ENCODE data around the gene SFPQ.
"Not testable (repeated sequence)": the region's sequence is repeated elsewhere in the genome, so short reads cannot be mapped to it uniquely, and the experiment has no call there.

Gene SFPQ

GRCh38 chr1:35186239-35186638, 6.7 kb downstream of the SFPQ start:
- no peak for DNase-seq

DNA sequence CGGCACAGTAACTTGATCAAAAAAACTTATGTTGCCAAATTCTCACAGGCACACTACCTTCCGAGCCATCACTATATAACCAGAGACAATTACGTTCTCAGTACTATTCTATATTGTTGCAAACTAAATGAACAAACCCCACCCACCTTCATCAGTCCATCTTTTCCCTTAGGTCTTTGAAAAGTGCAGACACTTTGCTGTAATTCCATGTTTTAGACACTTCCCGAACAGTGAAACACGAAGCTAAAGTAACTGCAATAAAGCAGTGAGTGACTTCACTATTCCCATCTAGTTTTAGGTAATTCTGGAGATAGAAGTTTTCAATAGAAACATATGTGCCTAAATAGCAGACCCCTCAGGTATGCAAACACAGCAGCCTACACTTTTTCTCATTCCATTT, 7.7 kb downstream of the SFPQ start:
- DNase-seq = no peak

DNA sequence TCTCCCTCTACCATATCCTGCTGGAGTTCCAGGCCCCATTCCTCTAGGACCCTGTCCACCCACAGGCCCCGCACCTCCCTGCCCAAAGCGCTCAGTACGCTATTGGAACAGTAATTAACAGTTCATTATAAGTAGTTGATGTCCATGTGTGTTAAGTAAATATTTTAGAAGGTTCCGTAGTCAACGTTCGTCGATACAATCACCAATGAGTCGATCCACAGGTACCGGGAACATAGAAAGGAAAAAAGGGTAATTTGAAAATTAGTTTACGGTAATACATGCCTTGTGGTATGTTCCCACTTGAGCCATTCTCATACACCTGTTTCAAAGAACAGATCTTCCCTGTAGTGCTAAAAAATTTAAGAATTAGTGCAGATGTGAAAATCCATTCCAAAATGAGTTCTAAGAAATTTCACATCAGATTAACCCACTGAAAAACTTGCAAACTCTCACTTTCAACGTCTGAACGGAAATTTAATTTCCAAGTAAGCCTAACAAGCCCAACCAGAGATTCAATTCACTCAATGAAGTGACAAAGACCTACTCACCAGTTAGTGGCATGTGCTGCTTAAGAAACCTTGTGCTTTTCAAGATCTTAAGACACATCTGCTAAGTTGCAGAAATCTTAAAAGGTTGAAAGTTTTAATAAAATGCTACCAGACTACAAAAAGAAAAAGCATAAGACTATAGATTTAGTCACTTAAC, 8.3 kb downstream of the SFPQ start:
- no peak for DNase-seq

GRCh38 chr1:35181790-35182455, 11.0 kb downstream of the SFPQ start:
- DNase-seq = no peak

- DNase-seq = no peak
These were observed 12.1 kb downstream of the SFPQ start for GRCh38 chr1:35180776-35181374.

GRCh38 chr1:35179908-35180307, 13.0 kb downstream of the SFPQ start:
- DNase-seq = no peak

DNA sequence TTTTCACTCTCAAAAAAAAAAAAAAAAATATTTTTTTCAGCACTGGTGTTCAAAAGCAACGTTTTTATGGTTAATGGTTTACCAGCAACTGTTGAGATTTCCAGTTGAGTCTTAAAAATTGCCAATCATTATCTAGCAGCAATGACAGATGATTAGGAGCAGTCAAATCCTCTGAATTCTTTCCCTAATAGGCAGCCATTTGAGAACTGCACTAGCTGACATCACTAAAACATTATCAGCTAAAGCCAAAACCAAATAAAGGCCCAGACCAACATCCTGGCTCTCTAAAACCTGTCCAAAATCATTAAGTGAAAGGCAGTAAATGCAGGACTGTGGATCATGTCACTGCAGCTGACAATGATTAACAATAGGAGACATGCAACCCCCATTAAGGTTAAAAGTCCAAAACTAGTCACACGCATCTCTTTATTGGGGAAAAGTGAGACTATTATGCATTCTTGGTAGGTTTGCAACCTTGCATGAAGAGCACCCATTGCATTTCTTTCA, 14.0 kb downstream of the SFPQ start:
- no peak for DNase-seq

GRCh38 chr1:35178295-35178695, 14.7 kb downstream of the SFPQ start:
- no peak for DNase-seq

DNA sequence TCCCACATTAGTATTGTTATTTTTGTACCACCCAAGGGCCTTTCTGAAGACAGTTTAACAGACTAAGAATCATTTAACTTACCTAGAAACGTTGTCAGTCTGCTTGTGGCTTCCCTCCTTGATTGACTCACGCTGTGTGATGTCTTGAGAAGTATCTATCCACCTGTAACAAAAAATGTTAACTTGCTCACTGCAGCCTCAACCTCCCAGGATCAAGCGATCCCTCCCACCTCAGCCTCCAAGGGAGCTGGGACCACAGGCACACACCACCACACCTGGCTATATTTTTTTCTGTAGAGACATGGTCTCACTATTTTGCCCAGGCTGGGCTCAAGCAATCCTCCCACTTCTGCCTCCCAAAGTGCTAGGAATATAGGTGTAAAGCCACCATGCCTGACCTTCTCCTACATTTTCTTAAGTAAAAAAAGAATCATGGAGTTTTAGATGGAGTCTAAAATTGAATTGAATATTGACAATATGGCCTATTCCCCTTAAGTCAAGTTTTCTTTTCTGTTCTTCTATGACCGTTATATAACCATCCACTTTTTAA, 15.6 kb downstream of the SFPQ start:
- DNase-seq = no peak

GRCh38 chr1:35175602-35176001, 17.3 kb downstream of the SFPQ start:
- no peak for DNase-seq

DNA sequence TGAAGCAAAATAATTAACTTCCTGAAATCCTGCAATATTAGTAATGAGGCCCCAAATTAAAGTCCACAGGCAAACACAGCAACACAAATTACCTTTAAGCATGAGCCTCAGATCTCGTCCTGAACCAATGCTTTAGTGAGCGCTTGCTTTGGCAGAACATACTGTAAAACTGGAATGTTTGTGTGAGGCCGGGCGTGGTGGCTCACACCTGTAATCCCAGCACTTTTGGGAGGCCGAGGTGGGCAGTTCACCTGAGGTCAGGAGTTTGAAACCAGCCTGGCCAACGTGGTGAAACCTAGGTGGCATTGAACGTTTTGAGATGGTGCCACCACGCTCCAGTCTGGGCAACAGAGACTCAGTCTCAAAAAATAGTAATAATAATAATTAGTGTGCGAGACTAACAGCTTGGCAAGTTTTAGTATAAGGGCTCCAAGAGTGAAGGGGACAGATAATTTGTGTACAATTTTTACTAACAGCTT, 17.8 kb downstream of the SFPQ start:
- no peak for DNase-seq

DNA sequence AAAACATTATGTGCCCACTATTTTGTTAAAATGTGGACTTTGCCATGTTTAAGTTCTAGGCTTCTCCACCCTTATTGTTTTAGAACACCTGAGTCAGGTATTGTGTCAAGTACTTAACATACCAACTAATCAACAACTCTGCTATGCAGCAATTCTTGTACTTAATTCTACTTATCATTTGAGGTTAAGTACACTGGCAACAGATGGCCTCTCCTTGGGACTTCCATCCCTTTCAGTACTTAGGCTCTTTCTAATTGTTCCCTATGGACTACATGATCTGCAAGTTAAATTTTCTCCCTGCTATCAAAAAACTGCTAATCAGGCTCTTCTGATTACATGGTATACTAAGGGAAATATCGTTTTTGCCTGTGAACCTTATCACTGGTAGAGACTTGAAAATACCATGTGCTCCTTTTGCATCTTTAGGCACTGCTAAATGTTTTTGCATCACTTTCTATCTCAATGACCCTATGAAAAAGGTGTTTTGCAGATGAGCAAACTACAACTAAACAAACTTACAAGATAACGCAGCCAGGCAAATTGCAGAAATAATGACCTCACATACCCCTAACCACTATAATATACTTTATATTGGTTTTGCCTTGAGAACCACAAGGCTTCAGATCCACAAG, 18.9 kb downstream of the SFPQ start:
- DNase-seq = no peak

- DNase-seq = no peak
These were observed 19.5 kb downstream of the SFPQ start for GRCh38 chr1:35173491-35173890.

DNA sequence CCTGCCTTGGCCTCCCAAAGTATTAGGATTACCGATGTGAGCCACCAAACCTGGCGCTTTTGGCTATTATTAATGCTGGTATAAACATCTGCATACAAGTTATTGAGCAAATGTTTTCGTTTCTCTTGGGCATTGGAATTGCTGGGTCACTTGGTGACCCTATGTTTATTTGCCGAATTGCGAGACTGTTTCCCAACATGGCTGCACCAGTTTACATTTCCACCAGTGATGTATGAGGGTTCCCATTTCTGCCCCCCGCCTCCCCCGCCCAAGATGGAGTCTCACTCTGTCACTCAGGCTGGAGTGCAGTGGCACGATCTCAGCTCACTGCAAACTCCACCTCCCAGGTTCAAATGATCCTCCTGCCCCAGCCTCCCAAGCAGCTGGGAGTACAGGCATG, 20.9 kb downstream of the SFPQ start:
- DNase-seq = no peak

DNA sequence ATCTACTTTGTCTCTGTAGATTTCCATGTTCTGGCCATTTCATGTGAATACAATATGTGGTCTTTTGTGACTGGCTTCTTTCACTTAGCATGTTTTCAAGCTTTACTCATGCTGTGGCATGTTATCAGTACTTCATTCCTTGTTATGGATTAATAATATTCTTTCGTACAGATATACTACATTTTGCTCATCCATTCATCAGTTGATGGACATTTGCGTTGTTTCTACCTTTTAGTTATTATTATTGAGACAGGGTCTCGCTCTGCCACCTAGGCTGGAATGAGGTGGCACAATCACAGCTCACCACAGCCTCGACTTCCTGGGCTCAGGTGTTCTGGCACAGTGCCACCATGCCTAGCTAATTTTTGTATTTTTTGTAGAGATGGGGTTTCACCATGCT, 21.4 kb downstream of the SFPQ start:
- DNase-seq = no peak

GRCh38 chr1:35164893-35165292, 28.1 kb downstream of the SFPQ start:
- DNase-seq = no peak

DNA sequence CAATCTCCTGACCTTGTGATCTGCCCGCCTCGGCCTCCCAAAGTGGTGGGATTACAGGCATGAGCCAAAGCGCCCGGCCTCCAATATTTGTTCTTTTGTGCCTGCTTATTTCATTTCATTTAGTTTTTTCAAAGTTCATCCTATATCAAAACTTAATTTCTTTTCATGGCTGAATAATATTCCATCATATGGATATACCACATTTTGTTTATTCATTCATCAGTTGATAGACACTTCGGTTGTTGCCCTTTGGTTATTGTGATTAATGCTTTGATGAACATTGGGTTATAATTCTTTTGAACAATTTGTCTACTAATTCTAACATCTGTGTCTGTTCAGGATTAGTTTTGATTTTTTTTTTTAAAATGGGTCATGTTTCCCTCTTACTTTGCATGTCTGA, 41.7 kb downstream of the SFPQ start:
- no peak for DNase-seq

- DNase-seq = not testable (repeated sequence)
These were observed 46.9 kb downstream of the SFPQ start for GRCh38 chr1:35145892-35146549.

GRCh38 chr1:35143737-35144508, 49.0 kb downstream of the SFPQ start:
- no peak for DNase-seq

- not testable (repeated sequence) for DNase-seq
These were observed 50.2 kb downstream of the SFPQ start for GRCh38 chr1:35142728-35143127.

GRCh38 chr1:35142294-35142693, 50.7 kb downstream of the SFPQ start:
- not testable (repeated sequence) for DNase-seq

GRCh38 chr1:35137590-35137989, 55.4 kb downstream of the SFPQ start:
- not testable (repeated sequence) for DNase-seq

Measured in SW 1271 (cell line).